Iris pigment epithelial cell (primary cell): ENCODE measurements around the gene TMEM204.

ENCODE experiments used
- DNase-seq: peaks from one replicate; pipeline ENCODE4 v3.0.0-alpha.2; 2011; ENCODE audit warnings: low read depth

TMEM204 gene

GRCh38 chr16:1499756-1500464 lies 33.6 kb upstream of the TMEM204 start:
- DNase-seq, result no peak

- no peak for DNase-seq
These were observed 32.9 kb upstream of the TMEM204 start for GRCh38 chr16:1500465-1501150.

GRCh38 chr16:1501630-1502029 lies 31.8 kb upstream of the TMEM204 start:
- DNase-seq, result no peak

GRCh38 chr16:1502092-1503004 lies 31.1 kb upstream of the TMEM204 start:
- no peak for DNase-seq

- DNase-seq, result no peak
These were observed 30.1 kb upstream of the TMEM204 start for GRCh38 chr16:1503110-1503955.

GRCh38 chr16:1505073-1505844 lies 28.2 kb upstream of the TMEM204 start:
- DNase-seq, result no peak

GRCh38 chr16:1505912-1506311 lies 27.6 kb upstream of the TMEM204 start:
- no peak for DNase-seq

GRCh38 chr16:1506494-1507213 lies 26.8 kb upstream of the TMEM204 start:
- no peak for DNase-seq

GRCh38 chr16:1508494-1509187 lies 24.8 kb upstream of the TMEM204 start:
- no peak for DNase-seq

- no peak for DNase-seq
These were observed 23.9 kb upstream of the TMEM204 start for GRCh38 chr16:1509307-1510221.

- DNase-seq, result no peak
These were observed 23.2 kb upstream of the TMEM204 start for GRCh38 chr16:1510272-1510671.

GRCh38 chr16:1510941-1511351 lies 22.5 kb upstream of the TMEM204 start:
- no peak for DNase-seq

- no peak for DNase-seq
These were observed 21.6 kb upstream of the TMEM204 start for GRCh38 chr16:1511662-1512569.

GRCh38 chr16:1512774-1513173 lies 20.7 kb upstream of the TMEM204 start:
- DNase-seq, result no peak

- DNase-seq, result no peak
These were observed 19.0 kb upstream of the TMEM204 start for GRCh38 chr16:1514507-1514906.

GRCh38 chr16:1518626-1519135 lies 14.8 kb upstream of the TMEM204 start:
- no peak for DNase-seq

- DNase-seq, result no peak
These were observed 13.6 kb upstream of the TMEM204 start for GRCh38 chr16:1519831-1520230.
